Keratinocyte (primary cell): ENCODE measurements around the gene PLXNA2. TPM values are rescaled to one million over a fixed set of nuclear protein-coding genes. Genes with fewer than 3 reads are reported as not detected.

Source experiments
- DNase-seq: peaks from one replicate; pipeline ENCODE4 v3.0.0-alpha.2; 2011; ENCODE audit warnings: low read depth, missing footprints, low spot score
- FAIRE-seq: peaks from 2 replicates; lab custom pipeline; 2011; peaks lifted over from hg19 to GRCh38; lab: Jason Lieb, UNC
- H2AFZ ChIP-seq: 2 replicates; pipeline ENCODE4 v1.6.0; 2012; ENCODE audit warnings: low read length, control low read depth, inconsistent platforms; ENCODE audit not compliant: control insufficient read depth
- H3K27ac ChIP-seq: 2 replicates; pipeline ENCODE4 v1.5.1; 2011; ENCODE audit warnings: low read length; ENCODE audit not compliant: control insufficient read depth, insufficient read depth
- H3K27me3 ChIP-seq: 3 replicates; pipeline ENCODE4 v1.6.0; 2011; ENCODE audit warnings: low read length; ENCODE audit not compliant: control insufficient read depth, insufficient read depth; ENCODE audit errors: extremely low read depth
- H3K36me3 ChIP-seq, 2 experiments: 2 replicates in 1 of 2; 3 replicates in 1 of 2; pipeline ENCODE4 v1.5.1; 2011; ENCODE audit warnings: low read length in 2 of 2, mild to moderate bottlenecking in 1 of 2; ENCODE audit not compliant: control insufficient read depth in 2 of 2, insufficient read depth in 2 of 2; ENCODE audit errors: extremely low read depth in 1 of 2
- H3K4me1 ChIP-seq: 3 replicates; pipeline ENCODE4 v1.5.1; 2011; ENCODE audit warnings: low read length; ENCODE audit not compliant: control insufficient read depth, insufficient read depth; ENCODE audit errors: extremely low read depth
- H3K4me2 ChIP-seq: 3 replicates; pipeline ENCODE4 v1.6.0; 2011; ENCODE audit warnings: low read depth, low read length; ENCODE audit not compliant: control insufficient read depth, insufficient read depth; ENCODE audit errors: extremely low read depth
- H3K4me3 ChIP-seq, 3 experiments: fragments of 200-600 bp in 1 of 3; sonication (generic) in 1 of 3; 2 replicates in 2 of 3; 3 replicates in 1 of 3; pipeline ENCODE4 v1.5.1; 2011 to 2016; ENCODE audit warnings: low read length in 3 of 3, mild to moderate bottlenecking in 3 of 3, control low read depth in 2 of 3, inconsistent platforms in 1 of 3, low read depth in 1 of 3, mixed read lengths in 1 of 3, mixed run types in 1 of 3, moderate library complexity in 1 of 3; ENCODE audit not compliant: control insufficient read depth in 2 of 3, insufficient read depth in 2 of 3; ENCODE audit errors: extremely low read depth in 1 of 3
- H3K79me2 ChIP-seq: 2 replicates; pipeline ENCODE4 v1.6.0; 2012; ENCODE audit warnings: low read length; ENCODE audit not compliant: control insufficient read depth, insufficient read depth
- H3K9ac ChIP-seq: 3 replicates; pipeline ENCODE4 v1.6.0; 2011; ENCODE audit warnings: low read length; ENCODE audit not compliant: control insufficient read depth, insufficient read depth; ENCODE audit errors: extremely low read depth
- H3K9me1 ChIP-seq: 3 replicates; pipeline ENCODE4 v1.6.0; 2011; ENCODE audit warnings: low read length; ENCODE audit not compliant: control insufficient read depth, insufficient read depth; ENCODE audit errors: extremely low read depth
- H3K9me3 ChIP-seq: 2 replicates; pipeline ENCODE4 v1.5.1; 2012; ENCODE audit warnings: low read depth, low read length; ENCODE audit not compliant: control insufficient read depth
- H4K20me1 ChIP-seq: 3 replicates; pipeline ENCODE4 v1.6.0; 2011; ENCODE audit warnings: low read length; ENCODE audit not compliant: control insufficient read depth, insufficient read depth; ENCODE audit errors: extremely low read depth
- EZH2 ChIP-seq: IDR thresholded peaks from one replicate; pipeline ENCODE4 v1.6.1; 2012; ENCODE audit warnings: inconsistent platforms, mild to moderate bottlenecking, low read length, moderate library complexity
- dilution Hi-C: fragments of 300-500 bp; cut with MboI; formaldehyde crosslinking; loops from one replicate; pipeline ENCODE4 v1.7.0; 2020; ENCODE audit warnings: low sequenced_read_pairs; ENCODE audit not compliant: extremely low pct_ligation_motif_present
- polyA plus RNA-seq, 5 experiments: library from polyadenylated mRNA; depleted of rRNA in 3 of 5; stranded (reverse) in 3 of 5; stranded (forward) in 1 of 5; unstranded in 1 of 5; fragments of >200 nt; gene quantifications; 1 replicate in 1 of 5; 2 replicates in 3 of 5; 3 replicates in 1 of 5; pipeline versions ENCODE4 v1.2.1 to v1.2.3, GENCODE V29; 2011 to 2012; ENCODE audit warnings: missing spikeins in 2 of 5, low read depth in 1 of 5, low replicate concordance in 1 of 5
- TF ChIP-seq, protein P1 (sequence below), 3 experiments: IDR thresholded peaks in 1 of 3; conservative IDR thresholded peaks in 1 of 3; optimal IDR thresholded peaks in 1 of 3; 2 replicates in 2 of 3; 3 replicates in 1 of 3; pipeline versions ENCODE3 to v1.5.1; 2011; ENCODE audit warnings: low read length in 3 of 3, mild to moderate bottlenecking in 3 of 3, moderate library complexity in 2 of 3, control low read depth in 1 of 3, inconsistent platforms in 1 of 3; ENCODE audit not compliant: insufficient read depth in 2 of 3; ENCODE audit errors: extremely low read depth in 1 of 3

The PLXNA2 gene
- polyA plus RNA-seq, 1 donor (not counting 4 experiments of a cell fraction or from before 2014, with no cell fraction given) = 6.7 TPM

DNA sequence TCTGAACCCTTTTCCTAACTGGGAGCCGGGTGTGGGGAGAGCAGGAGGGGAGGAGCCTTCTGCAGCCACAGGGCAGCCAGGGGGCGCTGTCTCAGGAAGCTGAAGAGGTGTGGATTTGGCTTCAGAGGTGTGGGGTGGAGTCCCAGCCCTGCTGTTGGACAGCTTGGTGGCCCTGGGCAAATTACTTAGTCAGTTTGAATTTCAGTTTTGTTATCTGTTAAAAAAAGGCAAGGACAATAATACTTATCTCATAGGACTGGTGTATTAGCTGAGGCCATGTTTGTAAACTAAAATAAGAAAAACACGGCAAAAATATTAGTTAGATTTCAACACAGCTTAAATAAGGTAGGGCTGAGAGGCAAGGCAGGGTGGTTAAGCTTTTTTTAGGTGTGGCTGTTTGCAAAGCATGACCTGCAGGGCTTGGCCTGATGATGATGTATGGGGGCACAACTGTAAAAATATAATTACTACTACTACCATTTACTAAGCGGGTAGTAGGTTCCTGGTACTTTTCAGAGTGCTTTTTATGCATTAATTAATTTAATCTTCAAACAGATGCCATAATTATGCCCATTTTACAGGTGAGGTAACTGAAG lies 111.8 kb downstream of the PLXNA2 start:
- peak; percentile 93 for FAIRE-seq
- Histone ChIP-seq H3K4me3 (no peak overlapping the region), H3K79me2 (no peaks in the 10 kb centered on the region), H2AFZ (no peak overlapping the region), H3K36me3 (peaks cover 4 to 9% of the 10 kb centered on the region in 2 experiments), H4K20me1 (peaks cover 2% of the 10 kb centered on the region), H3K9me3 (no peaks in the 10 kb centered on the region), H3K27me3 (no peaks in the 10 kb centered on the region), H3K27ac (peak overlapping the region; percentile 32), H3K4me2 (peak overlapping the region; percentile 50), H3K9ac (no peak overlapping the region), H3K9me1 (no peaks in the 10 kb centered on the region), H3K4me1 (peaks cover 12% of the 10 kb centered on the region)
- peak; percentile 30 for DNase-seq
- TF ChIP-seq, protein P1, sequence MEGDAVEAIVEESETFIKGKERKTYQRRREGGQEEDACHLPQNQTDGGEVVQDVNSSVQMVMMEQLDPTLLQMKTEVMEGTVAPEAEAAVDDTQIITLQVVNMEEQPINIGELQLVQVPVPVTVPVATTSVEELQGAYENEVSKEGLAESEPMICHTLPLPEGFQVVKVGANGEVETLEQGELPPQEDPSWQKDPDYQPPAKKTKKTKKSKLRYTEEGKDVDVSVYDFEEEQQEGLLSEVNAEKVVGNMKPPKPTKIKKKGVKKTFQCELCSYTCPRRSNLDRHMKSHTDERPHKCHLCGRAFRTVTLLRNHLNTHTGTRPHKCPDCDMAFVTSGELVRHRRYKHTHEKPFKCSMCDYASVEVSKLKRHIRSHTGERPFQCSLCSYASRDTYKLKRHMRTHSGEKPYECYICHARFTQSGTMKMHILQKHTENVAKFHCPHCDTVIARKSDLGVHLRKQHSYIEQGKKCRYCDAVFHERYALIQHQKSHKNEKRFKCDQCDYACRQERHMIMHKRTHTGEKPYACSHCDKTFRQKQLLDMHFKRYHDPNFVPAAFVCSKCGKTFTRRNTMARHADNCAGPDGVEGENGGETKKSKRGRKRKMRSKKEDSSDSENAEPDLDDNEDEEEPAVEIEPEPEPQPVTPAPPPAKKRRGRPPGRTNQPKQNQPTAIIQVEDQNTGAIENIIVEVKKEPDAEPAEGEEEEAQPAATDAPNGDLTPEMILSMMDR (optimal IDR thresholded peaks at IDR 0.05 in 1 of 3, IDR thresholded peaks at IDR 0.05 in 1 of 3, conservative IDR thresholded peaks at IDR 0.05 in 1 of 3; ENCODE audit: extremely low read depth in 1 of 3, insufficient read depth in 2 of 3, low read length in 3 of 3) = peak; percentile 90 to 94 (median 94)
- no peak for TF ChIP-seq EZH2
- dilution Hi-C loops = no loop called here

DNA sequence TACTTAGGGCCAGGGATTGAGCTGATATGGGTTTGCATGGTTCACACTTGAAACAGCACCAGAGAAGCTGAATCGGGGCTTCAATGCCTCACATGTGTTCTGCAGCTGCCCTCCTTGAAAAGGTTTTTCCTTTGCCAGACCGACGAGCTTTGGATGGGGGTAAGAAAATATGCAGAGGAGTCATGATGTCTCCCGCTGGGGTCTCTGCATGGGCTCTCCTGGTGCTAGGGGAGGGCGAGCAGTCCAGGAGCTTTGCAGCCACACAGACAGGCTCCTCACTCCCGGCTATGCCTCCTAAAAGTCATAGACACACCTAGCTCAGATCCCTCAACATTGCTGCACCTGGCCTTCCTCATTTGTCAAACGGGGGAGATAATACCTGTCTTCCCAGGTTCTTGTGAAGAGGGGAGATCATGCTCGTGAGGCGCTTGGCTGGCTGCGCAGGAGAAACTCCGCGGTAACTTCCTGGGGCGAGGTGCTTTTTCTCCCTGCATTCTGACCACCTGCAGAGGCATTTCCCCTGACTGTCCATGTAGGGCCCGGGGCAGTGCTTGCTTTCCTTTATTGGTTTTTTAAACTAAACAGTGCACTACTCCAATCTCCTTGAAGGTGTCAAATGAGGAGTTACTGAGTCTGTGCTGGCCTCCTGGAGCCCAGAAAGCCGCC lies 112.4 kb downstream of the PLXNA2 start:
- Histone ChIP-seq H3K4me1 (peaks cover 12% of the 10 kb centered on the region), H4K20me1 (peaks cover 2% of the 10 kb centered on the region), H3K9me3 (no peaks in the 10 kb centered on the region), H3K27ac (peak overlapping the region; percentile 32), H3K4me2 (peak overlapping the region; percentile 50), H3K9me1 (no peaks in the 10 kb centered on the region), H2AFZ (no peak overlapping the region), H3K79me2 (no peaks in the 10 kb centered on the region), H3K36me3 (peaks cover 4 to 7% of the 10 kb centered on the region in 2 experiments), H3K9ac (no peak overlapping the region), H3K4me3 (no peak overlapping the region), H3K27me3 (no peaks in the 10 kb centered on the region)
- TF ChIP-seq, protein P1 (optimal IDR thresholded peaks at IDR 0.05 in 1 of 3, IDR thresholded peaks at IDR 0.05 in 1 of 3, conservative IDR thresholded peaks at IDR 0.05 in 1 of 3; ENCODE audit: extremely low read depth in 1 of 3, insufficient read depth in 2 of 3, low read length in 3 of 3) = no peak
- no peak for TF ChIP-seq EZH2
- dilution Hi-C loops = no loop called here
- DNase-seq = no peak
- no peak for FAIRE-seq
